GM23248 (cell line): ENCODE data around the gene WWOX.

Experiments
- EZH2 ChIP-seq: fragments of 200-600 bp; sonication (generic); IDR thresholded peaks from 2 replicates; pipeline ENCODE4 v1.6.1; 2018; ENCODE audit warnings: antibody characterized with exemption, mild to moderate bottlenecking; ENCODE audit not compliant: insufficient read depth, poor library complexity, severe bottlenecking
- EZH2phosphoT487 ChIP-seq: fragments of 200-600 bp; sonication (generic); IDR thresholded peaks from 2 replicates; pipeline ENCODE4 v1.6.1; 2018; ENCODE audit warnings: antibody characterized with exemption, moderate library complexity, mild to moderate bottlenecking, low read depth; ENCODE audit not compliant: insufficient read depth

DNA sequence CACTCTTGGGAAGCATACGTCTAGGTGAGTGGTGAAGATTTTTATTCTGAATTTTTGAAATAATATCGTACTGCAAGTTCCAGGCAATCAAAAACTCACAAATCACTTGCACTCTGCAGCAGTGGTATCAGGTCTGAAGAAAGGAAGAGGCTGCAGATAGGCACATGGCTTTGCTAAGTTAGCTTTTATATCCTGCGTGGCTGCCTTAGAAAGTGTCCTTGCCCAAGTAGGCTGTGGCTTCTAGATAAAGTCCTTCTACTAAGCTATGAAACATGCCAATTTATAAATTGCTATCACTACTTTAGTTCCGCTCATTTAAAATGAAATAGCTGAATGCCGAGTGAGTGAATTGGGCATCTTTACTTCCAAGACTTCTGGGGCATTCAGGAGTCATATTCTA lies 17.9 kb downstream of the WWOX start:
- TF ChIP-seq EZH2 (no peak), EZH2phosphoT487 (no peak)
